ENCODE measurements around the gene SNPH. TPM values are rescaled to one million over a fixed set of nuclear protein-coding genes. Genes with fewer than 3 reads are reported as not detected.

The SNPH gene
- total and polyA plus RNA-seq, 2 of the 4 experiments (the other 2 are of a cell fraction): 3.1 to 4.5 TPM

GRCh38 chr20:1357921-1358671, 92.0 kb downstream of the SNPH start:
- Histone ChIP-seq H2AK5ac (ENCODE audit: low read depth, low read length) (no peak overlapping the region), H3K4me1 (ENCODE audit: control insufficient read depth, insufficient read depth, low read length) (peaks cover 6% of the 10 kb centered on the region), H3K9ac (ENCODE audit: low read depth, low read length) (no peak overlapping the region), H4K20me1 (ENCODE audit: insufficient read depth, low read length) (peaks cover 8% of the 10 kb centered on the region; the same call in 1 of the 2 replicates), H2AFZ (replicated peaks; ENCODE audit: low read length, poor library complexity) (no peak overlapping the region), H4K8ac (ENCODE audit: low read depth in 2 of 2, low read length in 2 of 2) (no peak overlapping the region), H4K91ac (ENCODE audit: insufficient read depth, low read depth, low read length) (no peak overlapping the region), H3K9me3 (ENCODE audit: control insufficient read depth, insufficient read depth, low read length) (no peaks in the 10 kb centered on the region), H3K4me3 (ENCODE audit: insufficient read depth, low read depth, low read length) (no peak overlapping the region), H3K79me1 (ENCODE audit: low read depth in 1 of 2, low read length in 2 of 2) (peaks cover 42 to 50% of the 10 kb centered on the region in 2 experiments), H2BK20ac (ENCODE audit: low read depth, low read length) (peak overlapping the region; percentile 32; the same call in 1 of the 2 replicates), H3K23ac (ENCODE audit: low read depth, low read length) (peak overlapping the region; percentile 20; the same call in 1 of the 2 replicates), H4K5ac (ENCODE audit: low read depth, low read length) (no peak overlapping the region), H2BK120ac (ENCODE audit: low read depth, low read length) (0 out of 2 replicates have a peak overlapping the region, but pooled peaks have one; percentile 0), H3K27ac (ENCODE audit: insufficient read depth, low read length) (no peak overlapping the region), H3K9me1 (ENCODE audit: insufficient read depth, low read length) (peaks cover 15% of the 10 kb centered on the region), H2BK5ac (ENCODE audit: low read depth, low read length, poor library complexity, severe bottlenecking) (peak overlapping the region; percentile 15), H3K36me3 (ENCODE audit: control insufficient read depth, insufficient read depth, low read length) (peaks cover 31% of the 10 kb centered on the region), H3K56ac (ENCODE audit: extremely low read depth, insufficient read depth, low read length) (no peak overlapping the region), H3K4ac (ENCODE audit: low read depth, low read length) (peak overlapping the region; percentile 8; the same call in 1 of the 2 replicates), H2BK15ac (ENCODE audit: low read depth, low read length) (no peak overlapping the region), H3K18ac (ENCODE audit: low read depth, low read length) (no peak overlapping the region), H2AK9ac (replicated peaks; ENCODE audit: low read depth, low read length, poor library complexity) (no peak overlapping the region), H3K4me2 (ENCODE audit: low read depth, low read length) (peak overlapping the region; percentile 34; the same call in 1 of the 2 replicates), H3K27me3 (ENCODE audit: control insufficient read depth, insufficient read depth, low read length) (no peaks in the 10 kb centered on the region), H3K14ac (replicated peaks; ENCODE audit: low read depth, low read length) (peak overlapping the region; percentile 38; the same call in 1 of the 2 replicates)
- ATAC-seq (ENCODE audit: low read depth): peak; percentile 93
- dilution Hi-C loops (cut with HindIII; ENCODE audit: low sequenced_read_pairs, unreplicated experiment): no loop called here
- intact Hi-C loops (cut with micrococcal nuclease): no loop called here
- WGBS, 2 experiments (ENCODE audit: extremely low coverage in 2 of 2, insufficient read length in 1 of 2): 42% methylated on average over 2 of the region's 9 CpGs; no CpG with 5 or more reads in 1 of the 2 experiments
- DNase-seq: peak; percentile 83
- POLR2A ChIA-PET (ENCODE audit: unreplicated experiment): no interaction called here
- no TSS peak for BruUV-seq (replicated peaks)
- CTCF ChIA-PET: interaction anchor here (0.7 kb wide), 1 partner anchor 598 kb away, joined by 3 read pairs; no protein-coding TSS in a partner anchor
- TF ChIP-seq POLR2A (IDR thresholded peaks at IDR 0.05; ENCODE audit: low read depth, low read length): peak; percentile 25; the same call in 1 of the 2 replicates
- TF ChIP-seq FOS (IDR thresholded peaks at IDR 0.05; ENCODE audit: low read depth, low read length): peak; percentile 71; the same call in 1 of the 2 replicates
- no peak for TF ChIP-seq SMC3 (IDR thresholded peaks at IDR 0.05; ENCODE audit: low read depth, low read length)
- no peak for TF ChIP-seq NFE2L2 (IDR thresholded peaks at IDR 0.05; ENCODE audit: low read depth, low read length)
- in situ Hi-C loops (cut with MboI; ENCODE audit: low sequenced_read_pairs): no loop called here

Other genes starting within 250 kb of the SNPH start
- 93.6 and 120 TPM in 2 replicates for gene PSMF1, start 147.7 kb upstream of the SNPH start, total RNA-seq (2012; rRNA removed)
- gene PSMF1, start 147.7 kb upstream of the SNPH start, polyA plus RNA-seq (2012; rRNA removed): 89.4 and 109 TPM in 2 replicates
- gene TMEM74B, start 81.3 kb upstream of the SNPH start, total RNA-seq (2012; rRNA removed): not detected in 2 replicates
- 0.03 TPM in 1 of 2 replicates, not detected in the other for gene TMEM74B, start 81.3 kb upstream of the SNPH start, polyA plus RNA-seq (2012; rRNA removed)
- not detected in 2 replicates for gene C20orf202, start 62.8 kb upstream of the SNPH start, total RNA-seq (2012; rRNA removed)
- gene C20orf202, start 62.8 kb upstream of the SNPH start, polyA plus RNA-seq (2012; rRNA removed): not detected in 2 replicates
- under 0.01 TPM in 1 of 2 replicates, not detected in the other for gene RAD21L1, start 40.2 kb upstream of the SNPH start, total RNA-seq (2012; rRNA removed)
- gene RAD21L1, start 40.2 kb upstream of the SNPH start, polyA plus RNA-seq (2012; rRNA removed): not detected in 2 replicates
- 0.54 and 0.83 TPM in 2 replicates for gene SDCBP2, start 62.8 kb downstream of the SNPH start, total RNA-seq (2012; rRNA removed)
- 1.3 TPM in 2 replicates for gene SDCBP2, start 62.8 kb downstream of the SNPH start, polyA plus RNA-seq (2012; rRNA removed)
- gene FKBP1A, start 126.8 kb downstream of the SNPH start, total RNA-seq (2012; rRNA removed): 91.9 and 120 TPM in 2 replicates
- 513 and 528 TPM in 2 replicates for gene FKBP1A, start 126.8 kb downstream of the SNPH start, polyA plus RNA-seq (2012; rRNA removed)
- gene NSFL1C, start 200.6 kb downstream of the SNPH start, total RNA-seq (2012; rRNA removed): 40.3 and 41.1 TPM in 2 replicates
- 28.6 and 33.0 TPM in 2 replicates for gene NSFL1C, start 200.6 kb downstream of the SNPH start, polyA plus RNA-seq (2012; rRNA removed)
- not detected in 2 replicates for gene SIRPB2, start 225.1 kb downstream of the SNPH start, total RNA-seq (2012; rRNA removed)
- not detected in 2 replicates for gene SIRPB2, start 225.1 kb downstream of the SNPH start, polyA plus RNA-seq (2012; rRNA removed)

Measured in IMR-90 (cell line).